H9 (cell line): ENCODE data around the gene HHATL. TPM values are rescaled to one million over a fixed set of nuclear protein-coding genes. Genes with fewer than 3 reads are reported as not detected.

ENCODE experiments used
- DNase-seq: peaks from one replicate; pipeline ENCODE4 v3.0.0-alpha.2; 2017
- H2AFZ ChIP-seq: one replicate; pipeline ENCODE4 v1.6.1; 2013; ENCODE audit warnings: mild to moderate bottlenecking, low read length, control low read depth, moderate library complexity
- H2AK5ac ChIP-seq: 2 replicates; pipeline ENCODE4 v1.6.1; 2013; ENCODE audit warnings: low read length, control low read depth, mixed read lengths; ENCODE audit not compliant: insufficient read length
- H2BK120ac ChIP-seq: one replicate; pipeline ENCODE4 v1.6.1; 2013; ENCODE audit warnings: low read depth, mild to moderate bottlenecking, low read length, control low read depth, inconsistent platforms; ENCODE audit not compliant: poor library complexity, severe bottlenecking
- H2BK12ac ChIP-seq: 2 replicates; pipeline ENCODE4 v1.6.1; 2013; ENCODE audit warnings: low read length, control low read depth, mixed read lengths, low read depth; ENCODE audit not compliant: insufficient read length
- H2BK15ac ChIP-seq: 2 replicates; pipeline ENCODE4 v1.6.1; 2013; ENCODE audit warnings: low read depth, low read length, control low read depth
- H2BK20ac ChIP-seq: one replicate; pipeline ENCODE4 v1.6.1; 2013; ENCODE audit warnings: low read depth, mild to moderate bottlenecking, low read length, control low read depth, inconsistent platforms; ENCODE audit not compliant: poor library complexity, severe bottlenecking
- H2BK5ac ChIP-seq: 2 replicates; pipeline ENCODE4 v1.6.1; 2013; ENCODE audit warnings: low read length, control low read depth, mixed read lengths; ENCODE audit not compliant: insufficient read length
- H3K14ac ChIP-seq: 2 replicates; pipeline ENCODE4 v1.6.1; 2013; ENCODE audit warnings: low read length, control low read depth; ENCODE audit not compliant: insufficient read depth
- H3K18ac ChIP-seq: 2 replicates; pipeline ENCODE4 v1.6.1; 2013; ENCODE audit warnings: low read depth, mild to moderate bottlenecking, mixed read lengths, low read length, control low read depth; ENCODE audit not compliant: insufficient read length
- H3K23ac ChIP-seq: 2 replicates; pipeline ENCODE4 v1.6.1; 2013; ENCODE audit warnings: low read length, control low read depth, mixed read lengths, low read depth; ENCODE audit not compliant: insufficient read length
- H3K23me2 ChIP-seq: 2 replicates; pipeline ENCODE4 v1.6.1; 2013; ENCODE audit warnings: low read depth, mild to moderate bottlenecking, mixed read lengths, low read length, control low read depth; ENCODE audit not compliant: insufficient read length, poor library complexity, severe bottlenecking
- H3K27ac ChIP-seq: 2 replicates; pipeline ENCODE4 v1.5.1; 2013; ENCODE audit warnings: low read length, control low read depth, mixed read lengths, low read depth; ENCODE audit not compliant: insufficient read length
- H3K27me3 ChIP-seq: 2 replicates; pipeline ENCODE4 v1.6.1; 2013; ENCODE audit warnings: low read length, control low read depth, inconsistent platforms; ENCODE audit not compliant: insufficient read depth
- H3K4ac ChIP-seq: 2 replicates; pipeline ENCODE4 v1.6.1; 2013; ENCODE audit warnings: low read depth, mild to moderate bottlenecking, control low read depth, inconsistent platforms, low read length, moderate library complexity
- H3K4me1 ChIP-seq: 2 replicates; pipeline ENCODE4 v1.6.1; 2013; ENCODE audit warnings: low read length, control low read depth, inconsistent platforms; ENCODE audit not compliant: insufficient read depth
- H3K4me2 ChIP-seq: 2 replicates; pipeline ENCODE4 v1.6.1; 2013; ENCODE audit warnings: low read length, control low read depth, mixed read lengths; ENCODE audit not compliant: insufficient read length, insufficient read depth
- H3K56ac ChIP-seq: 2 replicates; pipeline ENCODE4 v1.6.1; 2013; ENCODE audit warnings: low read depth, mild to moderate bottlenecking, mixed read lengths, low read length, control low read depth; ENCODE audit not compliant: insufficient read length
- H3K79me1 ChIP-seq: 2 replicates; pipeline ENCODE4 v1.6.1; 2013; ENCODE audit warnings: low read depth, mild to moderate bottlenecking, moderate library complexity, low read length, control low read depth, inconsistent platforms; ENCODE audit not compliant: insufficient read depth, poor library complexity, severe bottlenecking
- H3K79me2 ChIP-seq: 2 replicates; pipeline ENCODE4 v1.6.1; 2013; ENCODE audit warnings: low read length, control low read depth, inconsistent platforms; ENCODE audit not compliant: insufficient read depth
- H3K9ac ChIP-seq: 2 replicates; pipeline ENCODE4 v1.6.1; 2013; ENCODE audit warnings: low read length, control low read depth, mixed read lengths; ENCODE audit not compliant: insufficient read length; ENCODE audit errors: extremely low read depth
- H3K9me3 ChIP-seq: one replicate; pipeline ENCODE4 v1.6.1; 2013; ENCODE audit warnings: low read depth, low read length, inconsistent platforms; ENCODE audit not compliant: control insufficient read depth
- H3T11ph ChIP-seq: one replicate; pipeline ENCODE4 v1.6.1; 2013; ENCODE audit warnings: mild to moderate bottlenecking, low read length, control low read depth, inconsistent platforms
- H4K20me1 ChIP-seq: one replicate; pipeline ENCODE4 v1.6.1; 2013; ENCODE audit not compliant: control insufficient read depth, insufficient read length, insufficient read depth
- H4K5ac ChIP-seq: 2 replicates; pipeline ENCODE4 v1.6.1; 2013; ENCODE audit warnings: low read depth, mild to moderate bottlenecking, mixed read lengths, low read length, control low read depth; ENCODE audit not compliant: insufficient read length
- H4K8ac ChIP-seq: replicated peaks from 2 replicates; pipeline ENCODE4 v1.6.1; 2013; ENCODE audit warnings: low read length, control low read depth, mixed read lengths, low read depth; ENCODE audit not compliant: insufficient read length
- H4K91ac ChIP-seq: 2 replicates; pipeline ENCODE4 v1.6.1; 2013; ENCODE audit warnings: low read depth, mild to moderate bottlenecking, moderate library complexity, mixed read lengths, low read length, control low read depth; ENCODE audit not compliant: insufficient read length
- H3K27ac Mint-ChIP-seq, 3 experiments: 2 replicates in 2 of 3; 3 replicates in 1 of 3; pipeline ENCODE4 v1.8.0; 2020 to 2021; ENCODE audit warnings: mixed read lengths in 3 of 3, mild to moderate bottlenecking in 1 of 3, moderate library complexity in 1 of 3
- H3K27me3 Mint-ChIP-seq: 2 replicates; pipeline ENCODE4 v1.8.0; 2021; ENCODE audit warnings: low read depth, mild to moderate bottlenecking, moderate library complexity, mixed read lengths
- H3K36me3 Mint-ChIP-seq, 3 experiments: 2 replicates in 2 of 3; 3 replicates in 1 of 3; pipeline ENCODE4 v1.8.0; 2020 to 2021; ENCODE audit warnings: low read depth in 3 of 3, mixed read lengths in 3 of 3; ENCODE audit not compliant: insufficient read depth in 1 of 3
- H3K4me1 Mint-ChIP-seq, 2 experiments: 2 replicates each; pipeline ENCODE4 v1.8.0; 2020; ENCODE audit warnings: mixed read lengths in 2 of 2
- H3K4me3 Mint-ChIP-seq, 2 experiments: 2 replicates in 1 of 2; 3 replicates in 1 of 2; pipeline ENCODE4 v1.8.0; 2020 to 2021; ENCODE audit warnings: mild to moderate bottlenecking in 2 of 2, mixed read lengths in 2 of 2, moderate library complexity in 1 of 2
- H3K9me3 Mint-ChIP-seq, 2 experiments: 2 replicates in 1 of 2; 3 replicates in 1 of 2; pipeline ENCODE4 v1.8.0; 2020; ENCODE audit warnings: mild to moderate bottlenecking in 2 of 2, mixed read lengths in 2 of 2, moderate library complexity in 1 of 2
- WGBS: extraction: QIAGEN DNeasy Blood & Tissue Kit; methylation state at CpG from one replicate; pipeline ENCODE4 v1.1.7; 2013; ENCODE audit warnings: missing lambda C conversion rate, low lambda C conversion rate, mixed read lengths; ENCODE audit not compliant: insufficient read length; ENCODE audit errors: extremely low coverage; 5-methylcytosine and 5-hydroxymethylcytosine counted together
- total RNA-seq: library from RNA; stranded (reverse); gene quantifications from 2 replicates; pipeline ENCODE4 v1.2.1, GENCODE V29; 2021
- TF ChIP-seq, protein P1 (sequence below): fragments of 200-600 bp; sonication (generic); conservative IDR thresholded peaks from 3 replicates; pipeline ENCODE4 v1.8.0; 2021; ENCODE audit warnings: antibody characterized with exemption, mild to moderate bottlenecking

Gene HHATL
- total RNA-seq, 1 experiment from 2014 or later = 0.46 TPM

DNA sequence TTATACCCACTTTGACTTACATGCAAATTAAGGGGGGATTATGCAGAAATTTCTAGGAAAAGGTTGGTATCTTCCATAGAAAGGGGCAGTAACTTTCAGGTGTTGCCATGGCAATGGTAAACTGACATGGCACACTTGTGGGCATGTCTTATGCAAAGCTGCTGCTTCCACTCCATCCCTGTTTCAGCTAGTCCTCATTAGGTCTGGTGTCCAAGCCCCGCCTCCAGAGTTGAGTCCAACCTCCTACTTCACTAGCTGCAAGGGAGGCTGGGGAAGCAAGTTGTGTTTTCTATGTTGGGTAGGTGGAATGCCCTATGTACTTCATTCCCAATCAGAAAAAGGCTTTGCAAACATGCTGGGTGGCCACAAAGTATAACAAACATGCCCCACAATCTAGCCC lies 31.9 kb downstream of the HHATL start:
- no peak overlapping the region for H3K27ac ChIP-seq
- no peaks in the 10 kb centered on the region for H3K23me2 ChIP-seq
- H2BK15ac ChIP-seq = no peak overlapping the region
- no peak overlapping the region for H3K9ac ChIP-seq
- no peak overlapping the region for H2BK120ac ChIP-seq
- no peaks in the 10 kb centered on the region for H3K9me3 ChIP-seq
- Mint-ChIP-seq H3K27me3 (peaks cover 13% of the 10 kb centered on the region), H3K4me3 (no peak overlapping the region), H3K36me3 (no peaks in the 10 kb centered on the region; a peak in 2 of 7 replicates), H3K9me3 (peaks cover 2 to 4% of the 10 kb centered on the region in 2 experiments; a peak in 2 of 5 replicates), H3K27ac (no peak overlapping the region), H3K4me1 (peaks cover 8 to 9% of the 10 kb centered on the region in 2 experiments)
- H2BK12ac ChIP-seq = no peak overlapping the region
- no peak overlapping the region for H3K4me2 ChIP-seq
- no peaks in the 10 kb centered on the region for H3K79me1 ChIP-seq
- no peak for DNase-seq
- no peak overlapping the region for H2AK5ac ChIP-seq
- no peak overlapping the region for H4K91ac ChIP-seq
- H2AFZ ChIP-seq = no peak overlapping the region
- H4K5ac ChIP-seq = no peak overlapping the region
- H3K18ac ChIP-seq = no peak overlapping the region
- no peak overlapping the region for H2BK5ac ChIP-seq
- no peaks in the 10 kb centered on the region for H3K4me1 ChIP-seq
- H3K79me2 ChIP-seq = no peaks in the 10 kb centered on the region
- no peak overlapping the region for H3K56ac ChIP-seq
- no peak overlapping the region for H4K8ac ChIP-seq
- no peak overlapping the region for H2BK20ac ChIP-seq
- H4K20me1 ChIP-seq = no peaks in the 10 kb centered on the region
- no peak overlapping the region for H3K14ac ChIP-seq
- no peak overlapping the region for H3T11ph ChIP-seq
- no CpG with 5 or more reads among the region's 1 CpG for WGBS
- H3K27me3 ChIP-seq = no peaks in the 10 kb centered on the region
- no peak overlapping the region for H3K4ac ChIP-seq
- TF ChIP-seq, protein P1, sequence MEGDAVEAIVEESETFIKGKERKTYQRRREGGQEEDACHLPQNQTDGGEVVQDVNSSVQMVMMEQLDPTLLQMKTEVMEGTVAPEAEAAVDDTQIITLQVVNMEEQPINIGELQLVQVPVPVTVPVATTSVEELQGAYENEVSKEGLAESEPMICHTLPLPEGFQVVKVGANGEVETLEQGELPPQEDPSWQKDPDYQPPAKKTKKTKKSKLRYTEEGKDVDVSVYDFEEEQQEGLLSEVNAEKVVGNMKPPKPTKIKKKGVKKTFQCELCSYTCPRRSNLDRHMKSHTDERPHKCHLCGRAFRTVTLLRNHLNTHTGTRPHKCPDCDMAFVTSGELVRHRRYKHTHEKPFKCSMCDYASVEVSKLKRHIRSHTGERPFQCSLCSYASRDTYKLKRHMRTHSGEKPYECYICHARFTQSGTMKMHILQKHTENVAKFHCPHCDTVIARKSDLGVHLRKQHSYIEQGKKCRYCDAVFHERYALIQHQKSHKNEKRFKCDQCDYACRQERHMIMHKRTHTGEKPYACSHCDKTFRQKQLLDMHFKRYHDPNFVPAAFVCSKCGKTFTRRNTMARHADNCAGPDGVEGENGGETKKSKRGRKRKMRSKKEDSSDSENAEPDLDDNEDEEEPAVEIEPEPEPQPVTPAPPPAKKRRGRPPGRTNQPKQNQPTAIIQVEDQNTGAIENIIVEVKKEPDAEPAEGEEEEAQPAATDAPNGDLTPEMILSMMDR = no peak
- H3K23ac ChIP-seq = no peak overlapping the region
